Liver (tissue), 3 donors: ENCODE results near the gene ITPKB.

Source experiments
- ATF3 ChIP-seq: IDR thresholded peaks from 2 replicates; pipeline ENCODE4 v1.6.1; 2016; ENCODE audit warnings: antibody characterized with exemption
- EGR1 ChIP-seq, 2 donors: IDR thresholded peaks; 2 replicates each; pipeline ENCODE4 v1.6.1; 2016 to 2018; ENCODE audit warnings: antibody characterized with exemption in 2 of 2, low read depth in 2 of 2
- JUND ChIP-seq, 2 donors: IDR thresholded peaks; 2 replicates each; pipeline ENCODE4 v1.6.1; 2016; ENCODE audit warnings: antibody characterized with exemption in 2 of 2
- MAX ChIP-seq: IDR thresholded peaks from 2 replicates; pipeline ENCODE4 v1.6.1; 2016; ENCODE audit warnings: antibody characterized with exemption
- RAD21 ChIP-seq, 2 donors: IDR thresholded peaks; 2 replicates each; pipeline ENCODE4 v1.6.1; 2016; ENCODE audit warnings: antibody characterized with exemption in 2 of 2, mild to moderate bottlenecking in 2 of 2
- SP1 ChIP-seq: IDR thresholded peaks from 2 replicates; pipeline ENCODE4 v1.6.1; 2018; ENCODE audit warnings: antibody characterized with exemption, mild to moderate bottlenecking
- TAF1 ChIP-seq: conservative IDR thresholded peaks from 2 replicates; pipeline ENCODE4 v1.6.1; 2016; ENCODE audit warnings: antibody characterized with exemption, mild to moderate bottlenecking
- YY1 ChIP-seq: IDR thresholded peaks from 2 replicates; pipeline ENCODE4 v1.6.1; 2016; ENCODE audit warnings: antibody characterized with exemption, mild to moderate bottlenecking
- TF ChIP-seq, protein P1 (sequence below): fragments of 150-350 bp; IDR thresholded peaks from 2 replicates; pipeline ENCODE4 v1.5.1; 2017; ENCODE audit warnings: improper control_type of control experiment, low read depth, low read length; ENCODE audit not compliant: missing input control
- TF ChIP-seq, protein P2 (sequence below): IDR thresholded peaks from 2 replicates; pipeline ENCODE4 v1.6.1; 2016; ENCODE audit warnings: antibody characterized with exemption, mild to moderate bottlenecking
- donor health status: healthy.
- donor health status: healthy.

DNA sequence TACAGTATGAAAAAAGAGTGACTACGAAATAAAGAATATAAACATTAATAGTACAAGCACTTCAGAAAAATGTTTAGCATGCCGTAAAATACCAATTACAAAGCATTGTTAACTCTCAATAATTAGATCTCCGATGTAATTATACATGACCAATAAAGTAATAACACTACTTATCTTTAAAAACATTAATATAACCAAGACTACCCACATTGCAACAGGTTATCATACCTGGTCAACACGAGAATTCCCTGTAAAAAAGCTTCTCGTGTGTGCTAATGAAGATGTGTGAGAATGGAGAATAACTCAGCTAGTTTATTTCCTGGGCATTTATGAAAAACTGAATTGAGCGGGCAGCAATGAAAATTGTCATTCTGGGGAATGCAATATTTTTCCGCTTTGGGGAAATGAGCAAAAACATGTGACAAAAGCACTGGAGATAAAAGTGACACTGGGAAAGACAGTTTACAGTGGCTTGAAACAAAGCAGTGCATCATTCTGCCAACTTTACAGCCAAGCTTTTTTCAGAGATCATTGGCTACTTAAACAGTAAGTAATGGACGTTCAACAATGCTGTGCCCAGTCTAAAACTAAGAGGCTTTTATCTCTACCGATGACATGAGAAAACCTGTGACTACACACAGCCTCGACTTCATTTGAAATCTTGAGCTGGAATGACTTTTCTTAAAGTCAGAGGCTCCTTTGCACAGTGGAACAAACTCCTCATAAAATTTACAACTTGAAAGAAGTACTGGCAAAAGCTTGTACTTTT is 34.7 kb downstream of the ITPKB start:
- TF ChIP-seq, protein P1, sequence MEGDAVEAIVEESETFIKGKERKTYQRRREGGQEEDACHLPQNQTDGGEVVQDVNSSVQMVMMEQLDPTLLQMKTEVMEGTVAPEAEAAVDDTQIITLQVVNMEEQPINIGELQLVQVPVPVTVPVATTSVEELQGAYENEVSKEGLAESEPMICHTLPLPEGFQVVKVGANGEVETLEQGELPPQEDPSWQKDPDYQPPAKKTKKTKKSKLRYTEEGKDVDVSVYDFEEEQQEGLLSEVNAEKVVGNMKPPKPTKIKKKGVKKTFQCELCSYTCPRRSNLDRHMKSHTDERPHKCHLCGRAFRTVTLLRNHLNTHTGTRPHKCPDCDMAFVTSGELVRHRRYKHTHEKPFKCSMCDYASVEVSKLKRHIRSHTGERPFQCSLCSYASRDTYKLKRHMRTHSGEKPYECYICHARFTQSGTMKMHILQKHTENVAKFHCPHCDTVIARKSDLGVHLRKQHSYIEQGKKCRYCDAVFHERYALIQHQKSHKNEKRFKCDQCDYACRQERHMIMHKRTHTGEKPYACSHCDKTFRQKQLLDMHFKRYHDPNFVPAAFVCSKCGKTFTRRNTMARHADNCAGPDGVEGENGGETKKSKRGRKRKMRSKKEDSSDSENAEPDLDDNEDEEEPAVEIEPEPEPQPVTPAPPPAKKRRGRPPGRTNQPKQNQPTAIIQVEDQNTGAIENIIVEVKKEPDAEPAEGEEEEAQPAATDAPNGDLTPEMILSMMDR, result no peak
- TF ChIP-seq RAD21 (IDR thresholded peaks at IDR 0.05) (no peak), JUND (IDR thresholded peaks at IDR 0.05) (no peak), TAF1 (no peak), YY1 (no peak), MAX (no peak), SP1 (no peak), EGR1 (IDR thresholded peaks at IDR 0.05; ENCODE audit: low read depth in 2 of 2) (no peak), ATF3 (no peak)
- TF ChIP-seq, protein P2, sequence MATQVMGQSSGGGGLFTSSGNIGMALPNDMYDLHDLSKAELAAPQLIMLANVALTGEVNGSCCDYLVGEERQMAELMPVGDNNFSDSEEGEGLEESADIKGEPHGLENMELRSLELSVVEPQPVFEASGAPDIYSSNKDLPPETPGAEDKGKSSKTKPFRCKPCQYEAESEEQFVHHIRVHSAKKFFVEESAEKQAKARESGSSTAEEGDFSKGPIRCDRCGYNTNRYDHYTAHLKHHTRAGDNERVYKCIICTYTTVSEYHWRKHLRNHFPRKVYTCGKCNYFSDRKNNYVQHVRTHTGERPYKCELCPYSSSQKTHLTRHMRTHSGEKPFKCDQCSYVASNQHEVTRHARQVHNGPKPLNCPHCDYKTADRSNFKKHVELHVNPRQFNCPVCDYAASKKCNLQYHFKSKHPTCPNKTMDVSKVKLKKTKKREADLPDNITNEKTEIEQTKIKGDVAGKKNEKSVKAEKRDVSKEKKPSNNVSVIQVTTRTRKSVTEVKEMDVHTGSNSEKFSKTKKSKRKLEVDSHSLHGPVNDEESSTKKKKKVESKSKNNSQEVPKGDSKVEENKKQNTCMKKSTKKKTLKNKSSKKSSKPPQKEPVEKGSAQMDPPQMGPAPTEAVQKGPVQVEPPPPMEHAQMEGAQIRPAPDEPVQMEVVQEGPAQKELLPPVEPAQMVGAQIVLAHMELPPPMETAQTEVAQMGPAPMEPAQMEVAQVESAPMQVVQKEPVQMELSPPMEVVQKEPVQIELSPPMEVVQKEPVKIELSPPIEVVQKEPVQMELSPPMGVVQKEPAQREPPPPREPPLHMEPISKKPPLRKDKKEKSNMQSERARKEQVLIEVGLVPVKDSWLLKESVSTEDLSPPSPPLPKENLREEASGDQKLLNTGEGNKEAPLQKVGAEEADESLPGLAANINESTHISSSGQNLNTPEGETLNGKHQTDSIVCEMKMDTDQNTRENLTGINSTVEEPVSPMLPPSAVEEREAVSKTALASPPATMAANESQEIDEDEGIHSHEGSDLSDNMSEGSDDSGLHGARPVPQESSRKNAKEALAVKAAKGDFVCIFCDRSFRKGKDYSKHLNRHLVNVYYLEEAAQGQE, result no peak
